Measurements from ENCODE around the gene VPS4B.

GRCh38 chr18:63399300-63399699, 23.0 kb downstream of the VPS4B start:
- no peak for TF ChIP-seq NANOG (IDR thresholded peaks at IDR 0.05; ENCODE audit: insufficient read depth, low read depth, low read length, poor library complexity, severe bottlenecking)
- no peak for TF ChIP-seq CTCF (IDR thresholded peaks at IDR 0.05; ENCODE audit: control extremely low read depth in 1 of 3, insufficient read depth in 1 of 3, low read depth in 1 of 3, low read length in 3 of 3)
- TF ChIP-seq RAD21 (IDR thresholded peaks at IDR 0.05 in 1 of 2, conservative IDR thresholded peaks at IDR 0.05 in 1 of 2; ENCODE audit: low read depth in 2 of 2, low read length in 2 of 2) = no peak
- TF ChIP-seq SP1 (IDR thresholded peaks at IDR 0.05; ENCODE audit: low read depth, low read length) = no peak
- no peak for TF ChIP-seq POU5F1 (IDR thresholded peaks at IDR 0.05; ENCODE audit: low read depth, low read length)
- no peak for TF ChIP-seq ATF3 (IDR thresholded peaks at IDR 0.05; ENCODE audit: insufficient read depth, low read depth, low read length)
- TF ChIP-seq ATF2 (IDR thresholded peaks at IDR 0.05; ENCODE audit: low read length) = no peak
- TF ChIP-seq RXRA (IDR thresholded peaks at IDR 0.05; ENCODE audit: insufficient read depth, low read depth, low read length) = no peak
- no peak for TF ChIP-seq SIX5 (IDR thresholded peaks at IDR 0.05; ENCODE audit: low read depth, low read length)
- no peak for TF ChIP-seq BACH1 (IDR thresholded peaks at IDR 0.05; ENCODE audit: low read length)
- no peak for TF ChIP-seq POLR2AphosphoS5 (IDR thresholded peaks at IDR 0.05; ENCODE audit: low read depth, low read length)
- no peak for TF ChIP-seq NRF1 (IDR thresholded peaks at IDR 0.05; ENCODE audit: low read depth, low read length)
- no peak for TF ChIP-seq TCF12 (IDR thresholded peaks at IDR 0.05; ENCODE audit: low read depth, low read length)
- TF ChIP-seq BRCA1 (IDR thresholded peaks at IDR 0.05; ENCODE audit: low read depth, low read length) = no peak

Measured in H1 (cell line).